ENCODE data around the gene RIT2.

DNA sequence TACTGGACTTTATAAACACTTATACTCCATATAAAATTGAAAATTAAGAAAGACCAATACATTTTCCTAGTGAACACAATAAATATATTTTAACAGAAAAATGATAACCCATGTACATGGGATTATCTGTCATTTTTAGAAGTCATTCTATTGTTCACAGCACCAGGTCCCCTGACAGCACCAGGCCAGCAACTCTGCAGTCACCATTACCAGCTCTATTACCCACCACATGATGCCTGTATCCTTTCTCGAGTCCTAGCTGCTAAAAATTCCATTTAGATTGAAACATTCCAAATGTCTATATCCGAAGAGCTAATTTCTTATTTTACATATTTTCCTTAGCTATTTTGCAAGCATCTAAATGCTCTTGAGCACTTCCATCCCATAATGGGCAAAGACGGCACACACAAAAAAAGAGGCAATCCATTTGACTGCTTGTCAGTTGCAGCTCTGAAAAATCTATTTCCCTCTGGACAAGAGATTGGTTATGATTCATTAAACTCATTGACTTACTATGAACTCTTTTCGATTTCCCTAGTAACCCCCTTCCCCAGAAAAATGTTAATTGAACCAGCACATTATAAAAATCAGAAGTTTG, 336.9 kb downstream of the RIT2 start:
- TF ChIP-seq, protein P1, sequence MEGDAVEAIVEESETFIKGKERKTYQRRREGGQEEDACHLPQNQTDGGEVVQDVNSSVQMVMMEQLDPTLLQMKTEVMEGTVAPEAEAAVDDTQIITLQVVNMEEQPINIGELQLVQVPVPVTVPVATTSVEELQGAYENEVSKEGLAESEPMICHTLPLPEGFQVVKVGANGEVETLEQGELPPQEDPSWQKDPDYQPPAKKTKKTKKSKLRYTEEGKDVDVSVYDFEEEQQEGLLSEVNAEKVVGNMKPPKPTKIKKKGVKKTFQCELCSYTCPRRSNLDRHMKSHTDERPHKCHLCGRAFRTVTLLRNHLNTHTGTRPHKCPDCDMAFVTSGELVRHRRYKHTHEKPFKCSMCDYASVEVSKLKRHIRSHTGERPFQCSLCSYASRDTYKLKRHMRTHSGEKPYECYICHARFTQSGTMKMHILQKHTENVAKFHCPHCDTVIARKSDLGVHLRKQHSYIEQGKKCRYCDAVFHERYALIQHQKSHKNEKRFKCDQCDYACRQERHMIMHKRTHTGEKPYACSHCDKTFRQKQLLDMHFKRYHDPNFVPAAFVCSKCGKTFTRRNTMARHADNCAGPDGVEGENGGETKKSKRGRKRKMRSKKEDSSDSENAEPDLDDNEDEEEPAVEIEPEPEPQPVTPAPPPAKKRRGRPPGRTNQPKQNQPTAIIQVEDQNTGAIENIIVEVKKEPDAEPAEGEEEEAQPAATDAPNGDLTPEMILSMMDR (IDR thresholded peaks at IDR 0.05 in 8 of 11, conservative IDR thresholded peaks at IDR 0.05 in 3 of 11): no peak
- no peak for TF ChIP-seq POLR2AphosphoS5 (IDR thresholded peaks at IDR 0.05)

Data from spleen (tissue), 7 donors.